Activated CD4-positive, alpha-beta T cell treated with anti-CD3 and anti-CD28 coated beads, Interleukin-2, amount 50 U/mL, for 48 hours (primary cell): Measurements from ENCODE around the gene NKX2-2.
"Not testable (repeated sequence)": the region's sequence is repeated elsewhere in the genome, so short reads cannot be mapped to it uniquely, and the experiment has no call there.

ENCODE experiments used
- DNase-seq, 2 experiments: peaks; one replicate each; pipeline ENCODE4 v3.0.0-alpha.2; 2020

The NKX2-2 gene

GRCh38 chr20:21508230-21509078 lies 5.4 kb downstream of the NKX2-2 start:
- no peak for DNase-seq

- no peak for DNase-seq
Measured at GRCh38 chr20:21507400-21508229, 6.2 kb downstream of the NKX2-2 start.

GRCh38 chr20:21505810-21506530 lies 7.9 kb downstream of the NKX2-2 start:
- peak; percentile 72 to 79 for DNase-seq

GRCh38 chr20:21505161-21505809 lies 8.6 kb downstream of the NKX2-2 start:
- DNase-seq: peak; percentile 90

GRCh38 chr20:21504323-21504722 lies 9.5 kb downstream of the NKX2-2 start:
- no peak for DNase-seq

GRCh38 chr20:21503345-21503744 lies 10.5 kb downstream of the NKX2-2 start:
- DNase-seq: peak; percentile 9 to 45

- no peak for DNase-seq
Measured at GRCh38 chr20:21501184-21501583, 12.7 kb downstream of the NKX2-2 start.

GRCh38 chr20:21500599-21500998 lies 13.3 kb downstream of the NKX2-2 start:
- no peak for DNase-seq

- no peak for DNase-seq
Measured at GRCh38 chr20:21499641-21500040, 14.2 kb downstream of the NKX2-2 start.

- DNase-seq: no peak
Measured at GRCh38 chr20:21498635-21499034, 15.2 kb downstream of the NKX2-2 start.

GRCh38 chr20:21498195-21498594 lies 15.7 kb downstream of the NKX2-2 start:
- DNase-seq: no peak

- no peak for DNase-seq
Measured at GRCh38 chr20:21496452-21496851, 17.4 kb downstream of the NKX2-2 start.

GRCh38 chr20:21493049-21493448 lies 20.8 kb downstream of the NKX2-2 start:
- DNase-seq: no peak

GRCh38 chr20:21490105-21490504 lies 23.8 kb downstream of the NKX2-2 start:
- no peak for DNase-seq

GRCh38 chr20:21480144-21480543 lies 33.7 kb downstream of the NKX2-2 start:
- DNase-seq: not testable (repeated sequence)

GRCh38 chr20:21465799-21466198 lies 48.1 kb downstream of the NKX2-2 start:
- no peak for DNase-seq

- no peak for DNase-seq
Measured at GRCh38 chr20:21464916-21465315, 48.9 kb downstream of the NKX2-2 start.
